PC-3 (cell line): ENCODE data around the gene EMP1. TPM values are rescaled to one million over a fixed set of nuclear protein-coding genes. Genes with fewer than 3 reads are reported as not detected.

Source experiments
- ATAC-seq: fragments of 200-7000 bp; cut with Tn5 transposase; 2 replicates; pipeline ENCODE4 v1.9.1; 2020; ENCODE audit warnings: mild to moderate bottlenecking, moderate library complexity
- BruUV-seq: library from RNA; stranded (reverse); fragments of 400-500 nt; replicated peaks from 2 replicates; lab custom pipeline; 2021; lab: Mats Ljungman, UMichigan
- CTCF ChIA-PET: fragments of 300-600 bp; sonication (Branson Sonifier 250); formaldehyde crosslinking; loops from one replicate; lab custom pipeline; 2022; ENCODE audit warnings: antibody characterized with exemption; lab: Charles Lee
- POLR2A ChIA-PET: fragments of 300-600 bp; sonication (Branson Sonifier 250); formaldehyde crosslinking; loops from one replicate; lab custom pipeline; 2022; ENCODE audit warnings: antibody characterized with exemption; ENCODE audit not compliant: unreplicated experiment; lab: Charles Lee
- DNase-seq: peaks from one replicate; pipeline ENCODE4 v3.0.0-alpha.2; 2015
- H2AFZ ChIP-seq: fragments of 300-600 bp; sonication (generic); 2 replicates; pipeline ENCODE4 v1.6.0; 2016; ENCODE audit warnings: antibody characterized with exemption, low read length
- H3F3A ChIP-seq: fragments of 300-600 bp; sonication (generic); one replicate; pipeline ENCODE4 v1.6.0; 2017; ENCODE audit warnings: antibody characterized with exemption, low read length, control low read depth, mild to moderate bottlenecking; ENCODE audit not compliant: unreplicated experiment
- H3K27ac ChIP-seq: fragments of 300-600 bp; sonication (generic); 2 replicates; pipeline ENCODE4 v1.5.1; 2016; ENCODE audit warnings: mild to moderate bottlenecking, low read length
- H3K27me3 ChIP-seq: fragments of 300-600 bp; sonication (generic); 2 replicates; pipeline ENCODE4 v1.6.1; 2016; ENCODE audit warnings: low read length, mixed read lengths
- H3K36me3 ChIP-seq: fragments of 300-600 bp; sonication (generic); 2 replicates; pipeline ENCODE4 v1.6.1; 2016; ENCODE audit warnings: low read depth, mixed run types, low read length, mixed read lengths
- H3K4me1 ChIP-seq: fragments of 300-600 bp; sonication (generic); 2 replicates; pipeline ENCODE4 v1.5.1; 2016; ENCODE audit warnings: low read length; ENCODE audit not compliant: insufficient read depth
- H3K4me2 ChIP-seq: fragments of 300-600 bp; sonication (generic); 2 replicates; pipeline ENCODE4 v1.6.0; 2016; ENCODE audit warnings: low read length
- H3K4me3 ChIP-seq: fragments of 300-600 bp; sonication (generic); 2 replicates; pipeline ENCODE4 v1.5.1; 2016; ENCODE audit warnings: mild to moderate bottlenecking, low read length, mixed read lengths
- H3K79me2 ChIP-seq: fragments of 300-600 bp; sonication (generic); 2 replicates; pipeline ENCODE4 v1.6.1; 2017; ENCODE audit warnings: low read length, mixed read lengths
- H3K9ac ChIP-seq: fragments of 300-600 bp; sonication (generic); 2 replicates; pipeline ENCODE4 v1.6.0; 2016; ENCODE audit warnings: mild to moderate bottlenecking, low read length
- H3K9me2 ChIP-seq: fragments of 300-600 bp; sonication (generic); replicated peaks from 2 replicates; pipeline ENCODE4 v1.6.1; 2016; ENCODE audit warnings: mixed run types, low read length, mixed read lengths
- H3K9me3 ChIP-seq: fragments of 300-600 bp; sonication (generic); 2 replicates; pipeline ENCODE4 v1.6.1; 2016; ENCODE audit warnings: low read length, mixed read lengths
- H4K20me1 ChIP-seq: fragments of 300-600 bp; sonication (generic); 2 replicates; pipeline ENCODE4 v1.6.1; 2016; ENCODE audit warnings: low read length, mixed read lengths
- EZH2 ChIP-seq: fragments of 300-600 bp; sonication (generic); IDR thresholded peaks from one replicate; pipeline ENCODE4 v1.6.1; 2017; ENCODE audit warnings: antibody characterized with exemption, mild to moderate bottlenecking, low read length; ENCODE audit not compliant: unreplicated experiment
- EZH2phosphoT487 ChIP-seq: fragments of 300-600 bp; sonication (generic); IDR thresholded peaks from 2 replicates; pipeline ENCODE4 v1.6.1; 2018; ENCODE audit warnings: mild to moderate bottlenecking, antibody characterized with exemption, low read length, borderline replicate concordance
- intact Hi-C: fragments of 100-400 bp; cut with micrococcal nuclease; formaldehyde crosslinking; loops from 2 replicates; pipeline ENCODE4 v1.9.0; 2023
- total RNA-seq: library from RNA; depleted of rRNA; stranded (reverse); fragments of >200 nt; gene quantifications from 2 replicates; pipeline ENCODE4 v1.2.3, GENCODE V29; 2014
- TF ChIP-seq, protein P1 (sequence below): fragments of 300-600 bp; sonication (generic); conservative IDR thresholded peaks from 2 replicates; pipeline ENCODE4 v1.5.1; 2017; ENCODE audit warnings: antibody characterized with exemption, low read depth, mild to moderate bottlenecking, low read length

Gene EMP1
- total RNA-seq, 1 experiment from 2014 or later = 158 TPM

DNA sequence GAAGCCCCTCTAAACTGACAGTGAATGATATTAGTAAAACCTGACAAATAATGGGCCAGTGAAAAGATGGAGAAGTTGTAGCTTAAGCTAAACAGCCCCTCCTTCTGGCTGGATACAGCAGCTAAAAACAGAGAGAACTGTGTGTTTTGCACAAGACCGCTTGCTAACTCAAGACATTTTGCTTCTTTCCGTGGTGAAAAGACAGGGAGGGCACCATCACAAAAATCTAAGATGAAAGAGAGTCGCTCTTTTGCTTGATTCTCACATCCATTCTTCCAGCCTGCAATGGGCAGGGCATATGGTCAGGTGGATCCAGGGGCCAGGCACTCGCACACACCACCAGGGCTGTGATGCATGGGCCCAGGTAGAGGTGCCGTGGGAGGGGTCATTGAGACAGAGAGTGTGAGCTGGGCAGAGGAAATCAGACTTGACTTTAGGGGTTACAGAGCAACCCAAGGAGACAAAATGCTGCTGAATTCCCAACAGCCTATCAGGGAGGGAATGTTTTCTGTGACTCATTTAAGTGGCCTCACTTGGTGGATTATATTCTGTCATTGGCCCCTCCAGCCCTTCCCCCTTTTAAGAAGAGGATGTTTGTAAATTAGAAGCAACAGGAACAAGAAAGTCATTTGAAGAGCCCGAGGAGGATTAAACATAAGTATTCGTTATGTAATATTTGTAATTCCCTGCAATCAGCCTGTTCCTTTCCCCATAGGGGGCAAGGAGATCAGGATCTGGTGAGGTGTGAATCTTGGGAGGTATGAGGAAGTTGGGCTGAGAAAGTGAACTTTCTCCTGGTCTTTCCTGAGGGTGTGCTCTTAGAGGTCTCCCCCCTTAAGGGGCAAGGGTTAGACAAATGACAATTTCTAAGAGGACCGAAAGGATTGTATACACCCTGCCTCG lies 12.3 kb downstream of the EMP1 start:
- H3K9me3 ChIP-seq = no peaks in the 10 kb centered on the region
- intact Hi-C loops = loop anchor here (5.0 kb wide), 2 partner anchors 36 to 206 kb away; partner anchors contain the start of gene HEBP1
- TF ChIP-seq, protein P1, sequence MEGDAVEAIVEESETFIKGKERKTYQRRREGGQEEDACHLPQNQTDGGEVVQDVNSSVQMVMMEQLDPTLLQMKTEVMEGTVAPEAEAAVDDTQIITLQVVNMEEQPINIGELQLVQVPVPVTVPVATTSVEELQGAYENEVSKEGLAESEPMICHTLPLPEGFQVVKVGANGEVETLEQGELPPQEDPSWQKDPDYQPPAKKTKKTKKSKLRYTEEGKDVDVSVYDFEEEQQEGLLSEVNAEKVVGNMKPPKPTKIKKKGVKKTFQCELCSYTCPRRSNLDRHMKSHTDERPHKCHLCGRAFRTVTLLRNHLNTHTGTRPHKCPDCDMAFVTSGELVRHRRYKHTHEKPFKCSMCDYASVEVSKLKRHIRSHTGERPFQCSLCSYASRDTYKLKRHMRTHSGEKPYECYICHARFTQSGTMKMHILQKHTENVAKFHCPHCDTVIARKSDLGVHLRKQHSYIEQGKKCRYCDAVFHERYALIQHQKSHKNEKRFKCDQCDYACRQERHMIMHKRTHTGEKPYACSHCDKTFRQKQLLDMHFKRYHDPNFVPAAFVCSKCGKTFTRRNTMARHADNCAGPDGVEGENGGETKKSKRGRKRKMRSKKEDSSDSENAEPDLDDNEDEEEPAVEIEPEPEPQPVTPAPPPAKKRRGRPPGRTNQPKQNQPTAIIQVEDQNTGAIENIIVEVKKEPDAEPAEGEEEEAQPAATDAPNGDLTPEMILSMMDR = peak; percentile 57
- TF ChIP-seq EZH2phosphoT487 = no peak
- no peak overlapping the region for H2AFZ ChIP-seq
- CTCF ChIA-PET = interaction anchor here (0.6 kb wide), 1 partner anchor 15 kb away, joined by 4 read pairs; no protein-coding TSS in a partner anchor
- no peak overlapping the region for H3K4me3 ChIP-seq
- H3F3A ChIP-seq = peaks cover 9% of the 10 kb centered on the region
- ATAC-seq (no peak), DNase-seq (peak; percentile 55)
- no peak overlapping the region for H3K27ac ChIP-seq
- BruUV-seq = no TSS peak
- H3K36me3 ChIP-seq = peaks cover 32% of the 10 kb centered on the region
- H3K9me2 ChIP-seq = no peaks in the 10 kb centered on the region
- H3K4me1 ChIP-seq = peaks cover 80% of the 10 kb centered on the region
- H3K27me3 ChIP-seq = no peaks in the 10 kb centered on the region
- peaks cover 15% of the 10 kb centered on the region for H4K20me1 ChIP-seq
- no peak overlapping the region for H3K4me2 ChIP-seq
- H3K79me2 ChIP-seq = peaks cover 60% of the 10 kb centered on the region
- no peak overlapping the region for H3K9ac ChIP-seq
- POLR2A ChIA-PET = no interaction called here

DNA sequence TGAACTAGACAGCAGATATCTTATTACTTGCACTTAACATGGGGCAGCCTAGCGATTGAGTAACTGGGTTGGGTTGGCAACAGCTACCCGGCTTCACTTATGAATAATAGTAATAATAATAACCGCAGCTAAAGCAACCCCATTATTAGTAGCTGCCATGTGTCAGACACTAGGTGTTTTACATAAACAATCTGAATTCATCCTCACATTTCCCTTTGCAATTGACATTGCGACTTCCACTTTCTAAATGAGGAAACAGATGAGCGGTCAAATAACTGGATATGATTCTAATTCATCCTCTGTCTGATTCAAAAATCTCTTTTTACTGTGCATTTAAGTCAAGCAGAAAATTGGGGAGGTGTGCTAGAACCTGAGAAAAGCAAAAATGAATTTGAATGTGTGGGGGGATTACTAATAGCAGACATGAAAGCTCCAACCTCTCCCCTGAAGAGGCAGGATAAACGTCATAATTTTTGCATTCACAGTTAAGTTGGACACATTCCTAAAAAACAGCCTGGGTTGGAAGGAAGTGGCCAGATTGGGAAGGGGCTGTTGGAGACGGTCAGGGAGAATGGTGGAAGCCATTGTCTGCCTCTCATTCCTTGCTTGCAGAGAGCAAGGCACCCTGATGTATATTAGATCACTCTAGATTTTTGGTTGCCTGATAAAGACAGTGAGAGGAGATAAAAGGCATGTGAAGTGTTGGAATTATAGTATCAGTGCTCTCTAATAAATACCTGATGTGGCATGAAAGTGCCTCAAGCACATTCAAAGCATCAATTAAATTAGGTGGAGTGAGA lies 13.1 kb downstream of the EMP1 start:
- H3K4me3 ChIP-seq = no peak overlapping the region
- DNase-seq = no peak
- ChIA-PET CTCF (interaction anchor here (0.6 kb wide), 1 partner anchor 14 kb away, joined by 4 read pairs; no protein-coding TSS in a partner anchor), POLR2A (no interaction called here)
- peaks cover 51% of the 10 kb centered on the region for H3K79me2 ChIP-seq
- no peak for TF ChIP-seq EZH2
- TF ChIP-seq, protein P1 = no peak
- TF ChIP-seq EZH2phosphoT487 = no peak
- no peak overlapping the region for H3K27ac ChIP-seq
- no peak for ATAC-seq
- H3F3A ChIP-seq = peaks cover 9% of the 10 kb centered on the region
- H3K36me3 ChIP-seq = peaks cover 39% of the 10 kb centered on the region
- no peaks in the 10 kb centered on the region for H3K9me2 ChIP-seq
- no peaks in the 10 kb centered on the region for H3K9me3 ChIP-seq
- no peak overlapping the region for H2AFZ ChIP-seq
- H3K27me3 ChIP-seq = no peaks in the 10 kb centered on the region
- H3K9ac ChIP-seq = no peak overlapping the region
- peaks cover 72% of the 10 kb centered on the region for H3K4me1 ChIP-seq
- H4K20me1 ChIP-seq = peaks cover 15% of the 10 kb centered on the region
- no peak overlapping the region for H3K4me2 ChIP-seq
- BruUV-seq = no TSS peak
- intact Hi-C loops = loop anchor here (5.0 to 10.0 kb wide), 3 partner anchors 37 to 225 kb away; partner anchors contain the start of gene HEBP1
